Natural killer cell treated with Interleukin-12 subunit alpha and Interleukin-12 subunit beta and Interleukin-15 and Interleukin-18, amount 100 ng/mL, for 72 hours (primary cell): ENCODE measurements around the gene ARSG. TPM values are rescaled to one million over a fixed set of nuclear protein-coding genes. Genes with fewer than 3 reads are reported as not detected.
"Not testable (repeated sequence)": the region's sequence is repeated elsewhere in the genome, so short reads cannot be mapped to it uniquely, and the experiment has no call there.

ENCODE experiments used
- ATAC-seq, 2 donors: fragments of 150-1000 bp; cut with Tn5 transposase in 1 of 2; sonication (Bioruptor Pico), chemical (Tn5 transposase) in 1 of 2; 2 replicates each; pipeline ENCODE4 v1.10.0; 2021
- DNase-seq: peaks from one replicate; pipeline ENCODE4 v3.0.0; 2022; ENCODE audit warnings: low spot score
- H3K27ac Mint-ChIP-seq, 2 donors: 1 replicate in 1 of 2; 2 replicates in 1 of 2; pipeline ENCODE4 v1.8.0; 2022; ENCODE audit warnings: mixed read lengths in 2 of 2, mild to moderate bottlenecking in 1 of 2, moderate library complexity in 1 of 2
- H3K27me3 Mint-ChIP-seq, 2 donors: 1 replicate in 1 of 2; 2 replicates in 1 of 2; pipeline ENCODE4 v1.8.0; 2022; ENCODE audit warnings: mixed read lengths in 2 of 2
- H3K36me3 Mint-ChIP-seq: one replicate; pipeline ENCODE4 v1.8.0; 2022; ENCODE audit warnings: mixed read lengths
- H3K4me1 Mint-ChIP-seq, 2 donors: 1 replicate in 1 of 2; 2 replicates in 1 of 2; pipeline ENCODE4 v1.8.0; 2022; ENCODE audit warnings: low read depth in 2 of 2, mixed read lengths in 2 of 2, mild to moderate bottlenecking in 1 of 2
- H3K4me3 Mint-ChIP-seq: one replicate; pipeline ENCODE4 v1.8.0; 2022; ENCODE audit warnings: mixed read lengths
- H3K9me3 Mint-ChIP-seq: 2 replicates; pipeline ENCODE4 v1.8.0; 2022; ENCODE audit warnings: mixed read lengths
- total RNA-seq, 2 donors: library from RNA; stranded (reverse); gene quantifications; one replicate each; pipeline ENCODE4 v1.2.3, GENCODE V29; 2022

ARSG gene
- total RNA-seq, 2 donors from 2014 or later = 2.4 to 4.7 TPM

- H3K9me3 Mint-ChIP-seq, H3K36me3 Mint-ChIP-seq, H3K27me3 Mint-ChIP-seq: not testable (repeated sequence)
- peaks cover 62 to 76% of the 10 kb centered on the region in 2 donors for H3K4me1 Mint-ChIP-seq
- peak overlapping the region; percentile 92 to 96 for H3K27ac Mint-ChIP-seq
- peak overlapping the region; percentile 60 for H3K4me3 Mint-ChIP-seq
- ATAC-seq (peak; percentile 97), DNase-seq (peak; percentile 89)
These were observed 32.2 kb upstream of the ARSG start for GRCh38 chr17:68258890-68259647.

DNA sequence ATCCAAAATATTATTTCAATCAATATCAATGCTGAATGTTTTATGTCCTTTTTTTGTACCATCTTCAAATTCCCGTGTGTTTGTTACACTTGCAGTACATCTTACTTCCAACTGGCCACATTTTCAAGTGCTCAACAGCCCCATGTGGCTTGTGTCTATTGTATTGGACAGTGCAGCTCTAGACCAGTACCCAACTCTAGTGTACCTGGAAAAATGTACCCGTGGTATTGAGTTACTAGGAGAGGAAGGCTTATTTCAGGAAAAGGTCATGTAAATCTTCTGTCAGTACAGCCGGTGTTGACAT lies 31.7 kb upstream of the ARSG start:
- peaks cover 59 to 71% of the 10 kb centered on the region in 2 donors for H3K4me1 Mint-ChIP-seq
- H3K27ac Mint-ChIP-seq = peak overlapping the region; percentile 92 to 96
- not testable (repeated sequence) for ATAC-seq, H3K9me3 Mint-ChIP-seq, DNase-seq, H3K36me3 Mint-ChIP-seq, H3K27me3 Mint-ChIP-seq
- peak overlapping the region; percentile 60 for H3K4me3 Mint-ChIP-seq

DNA sequence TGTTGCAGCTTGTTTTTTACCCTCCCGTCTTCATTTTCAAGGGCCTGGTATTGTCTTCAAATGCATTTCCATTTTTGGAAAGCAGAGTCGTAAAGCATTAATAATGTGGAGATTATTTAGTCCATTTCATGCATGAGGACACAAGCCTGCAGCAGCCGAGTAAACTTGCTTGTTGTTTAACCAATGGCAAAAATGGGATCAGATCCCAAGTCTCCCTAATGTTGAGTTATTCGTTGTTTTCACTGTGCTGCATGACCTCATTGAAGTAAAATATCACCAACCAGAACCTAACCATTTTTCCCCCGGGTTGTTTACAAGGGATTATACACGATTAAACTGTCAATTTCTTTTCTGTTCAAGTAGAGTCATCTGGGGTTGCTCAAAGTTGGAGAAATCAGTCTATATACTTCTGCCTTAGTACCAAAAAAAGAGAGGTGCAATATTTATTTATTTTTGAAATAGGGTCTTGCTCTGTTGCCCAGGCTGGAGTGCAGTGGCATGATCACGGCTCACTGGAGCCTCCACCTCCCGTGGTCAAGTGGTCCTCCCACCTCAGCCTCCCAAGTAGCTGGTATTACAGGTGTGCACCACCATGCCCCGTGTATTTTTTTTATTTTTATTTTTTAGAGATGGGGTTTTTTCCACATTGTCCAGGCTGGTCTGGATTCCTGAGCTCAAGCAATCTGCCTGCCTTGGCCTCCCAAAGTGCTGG lies 31.1 kb upstream of the ARSG start:
- Mint-ChIP-seq H3K9me3 (no peaks in the 10 kb centered on the region), H3K4me3 (peak overlapping the region; percentile 60), H3K36me3 (no peaks in the 10 kb centered on the region), H3K4me1 (peaks cover 55 to 65% of the 10 kb centered on the region in 2 donors), H3K27ac (peak overlapping the region; percentile 92 to 96), H3K27me3 (no peaks in the 10 kb centered on the region)
- ATAC-seq (no peak), DNase-seq (no peak)

GRCh38 chr17:68262467-68262866 lies 28.8 kb upstream of the ARSG start:
- H3K9me3 Mint-ChIP-seq, H3K36me3 Mint-ChIP-seq, ATAC-seq, H3K27me3 Mint-ChIP-seq, DNase-seq, H3K4me3 Mint-ChIP-seq: not testable (repeated sequence)
- peaks cover 40 to 52% of the 10 kb centered on the region in 2 donors for H3K4me1 Mint-ChIP-seq
- H3K27ac Mint-ChIP-seq = peak overlapping the region in 1 of 2 donors; percentile 3

DNA sequence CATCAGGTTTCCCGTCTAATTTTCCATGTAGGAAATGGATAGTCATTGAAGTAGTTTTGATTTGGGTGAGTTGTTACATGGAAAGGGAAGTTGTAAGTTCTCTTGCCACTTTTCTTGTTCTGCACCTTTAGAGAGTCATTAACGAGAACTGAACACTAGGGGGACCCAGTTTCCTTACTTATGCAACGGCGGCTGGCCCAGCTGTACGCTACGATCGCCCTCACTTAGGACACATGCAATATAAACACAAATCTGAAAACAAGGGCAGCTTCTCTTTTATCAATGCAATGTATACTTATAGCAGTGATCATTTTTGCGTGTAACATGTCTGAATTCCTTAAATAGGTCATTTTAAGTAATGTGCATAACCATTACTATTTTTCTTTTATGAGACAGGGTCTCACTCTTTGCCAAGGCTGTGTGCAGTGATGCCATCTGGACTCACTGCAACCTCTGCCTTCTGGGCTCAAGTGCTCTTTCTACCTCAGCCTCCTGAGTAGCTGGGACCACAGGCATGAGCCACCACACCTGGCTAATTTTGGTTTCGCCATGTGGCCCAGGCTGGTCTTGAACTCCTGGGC lies 28.1 kb upstream of the ARSG start:
- H3K27ac Mint-ChIP-seq = peak overlapping the region in 1 of 2 donors; percentile 3
- H3K4me1 Mint-ChIP-seq = peaks cover 35 to 49% of the 10 kb centered on the region in 2 donors
- not testable (repeated sequence) for H3K36me3 Mint-ChIP-seq, H3K9me3 Mint-ChIP-seq, H3K27me3 Mint-ChIP-seq, DNase-seq, H3K4me3 Mint-ChIP-seq
- peak; percentile 42 to 63 for ATAC-seq

DNA sequence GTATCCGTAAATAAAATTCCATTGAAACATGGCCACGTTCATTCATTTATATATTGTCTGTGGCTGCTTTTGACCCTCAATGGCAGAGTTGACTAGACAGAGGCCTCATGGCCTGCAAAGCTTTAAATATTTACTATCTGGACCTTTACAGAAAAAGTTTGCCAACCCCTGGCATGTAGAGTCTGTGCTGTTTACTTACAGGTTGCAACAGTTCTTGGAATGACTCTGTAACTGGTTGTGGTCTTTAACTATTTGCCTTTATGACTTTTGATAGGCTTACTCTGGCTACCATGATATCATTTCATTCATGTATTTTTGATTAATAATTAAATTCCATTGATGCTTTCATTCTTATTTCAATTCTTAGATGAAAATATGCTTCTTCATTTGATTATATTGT lies 25.5 kb upstream of the ARSG start:
- not testable (repeated sequence) for DNase-seq, H3K9me3 Mint-ChIP-seq, H3K27me3 Mint-ChIP-seq, H3K36me3 Mint-ChIP-seq
- H3K4me1 Mint-ChIP-seq = peaks cover 24 to 32% of the 10 kb centered on the region in 2 donors
- ATAC-seq = peak; percentile 54 to 79
- H3K4me3 Mint-ChIP-seq = peak overlapping the region; percentile 21
- peak overlapping the region; percentile 41 to 54 for H3K27ac Mint-ChIP-seq

DNA sequence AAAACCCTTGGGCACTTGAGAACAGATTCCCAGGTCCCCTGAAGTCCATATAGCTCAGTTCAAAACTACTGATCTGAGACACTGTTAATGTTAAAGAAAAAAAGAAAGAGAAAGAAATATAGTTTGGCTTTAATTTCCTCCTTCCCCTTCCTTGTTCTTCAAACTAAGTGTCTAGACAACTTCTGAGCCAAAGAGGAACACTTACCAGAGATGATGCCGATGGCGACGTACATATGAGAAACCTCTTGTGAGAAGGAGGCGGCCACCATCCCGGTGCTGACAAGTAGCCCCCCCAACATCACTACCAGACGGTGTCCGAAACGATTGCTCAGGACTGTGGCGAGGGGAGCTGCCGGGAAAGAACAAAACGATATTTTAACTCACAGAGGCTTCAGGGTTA lies 17.6 kb upstream of the ARSG start:
- Mint-ChIP-seq H3K27ac (no peak overlapping the region), H3K27me3 (no peaks in the 10 kb centered on the region), H3K4me3 (no peak overlapping the region), H3K36me3 (peaks cover 16% of the 10 kb centered on the region), H3K9me3 (no peaks in the 10 kb centered on the region), H3K4me1 (peaks cover 0 to 2% of the 10 kb centered on the region in 2 donors)
- ATAC-seq = no peak
- DNase-seq = no peak

DNA sequence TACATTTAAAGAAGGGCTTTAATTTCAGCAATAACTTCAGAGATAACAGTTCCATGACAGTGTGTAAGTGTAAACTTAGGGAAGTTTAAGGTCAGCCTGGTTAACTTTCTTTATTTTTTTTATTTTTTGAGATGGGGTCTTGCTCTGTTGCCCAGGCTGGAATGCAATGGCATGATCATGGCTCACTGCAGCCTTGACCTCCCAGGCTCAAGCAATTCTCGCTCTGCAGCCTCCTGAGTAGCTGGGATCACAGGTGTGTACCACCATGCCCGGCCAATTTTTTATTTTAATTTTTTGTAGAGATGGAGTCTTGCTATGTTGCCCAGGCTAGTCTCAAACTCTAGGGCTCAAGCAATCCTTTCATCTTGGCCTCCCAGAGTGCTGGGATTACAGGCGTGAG lies 15.0 kb upstream of the ARSG start:
- H3K36me3 Mint-ChIP-seq = peaks cover 17% of the 10 kb centered on the region
- not testable (repeated sequence) for H3K27ac Mint-ChIP-seq, DNase-seq, H3K27me3 Mint-ChIP-seq, H3K9me3 Mint-ChIP-seq, H3K4me3 Mint-ChIP-seq, H3K4me1 Mint-ChIP-seq, ATAC-seq

- Mint-ChIP-seq H3K4me1 (peaks cover 8 to 10% of the 10 kb centered on the region in 2 donors), H3K9me3 (no peaks in the 10 kb centered on the region), H3K27ac (no peak overlapping the region), H3K4me3 (no peak overlapping the region), H3K36me3 (peaks cover 13% of the 10 kb centered on the region), H3K27me3 (no peaks in the 10 kb centered on the region)
- no peak for DNase-seq
- ATAC-seq = no peak
These were observed 13.5 kb upstream of the ARSG start for GRCh38 chr17:68277807-68278206.

DNA sequence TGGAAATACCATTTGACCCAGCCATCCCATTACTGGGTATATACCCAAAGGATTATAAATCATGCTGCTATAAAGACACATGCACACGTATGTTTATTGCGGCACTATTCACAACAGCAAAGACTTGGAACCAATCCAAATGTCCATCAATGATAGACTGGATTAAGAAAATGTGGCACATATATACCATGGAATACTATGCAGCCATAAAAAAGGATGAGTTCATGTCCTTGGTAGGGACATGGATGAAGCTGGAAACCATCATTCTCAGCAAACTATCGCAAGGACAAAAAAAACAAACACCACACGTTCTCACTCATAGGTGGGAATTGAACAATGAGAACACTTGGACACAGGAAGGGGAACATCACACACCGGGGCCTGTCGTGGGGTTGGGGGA lies 9.3 kb upstream of the ARSG start:
- H3K4me3 Mint-ChIP-seq, H3K27me3 Mint-ChIP-seq, ATAC-seq, DNase-seq, H3K9me3 Mint-ChIP-seq: not testable (repeated sequence)
- peak overlapping the region in 1 of 2 donors; percentile 73 for H3K27ac Mint-ChIP-seq
- H3K4me1 Mint-ChIP-seq = peaks cover 10 to 15% of the 10 kb centered on the region in 2 donors
- peaks cover 13% of the 10 kb centered on the region for H3K36me3 Mint-ChIP-seq

- DNase-seq = no peak
- H3K4me3 Mint-ChIP-seq = peak overlapping the region; percentile 98
- no peaks in the 10 kb centered on the region for H3K36me3 Mint-ChIP-seq
- no peaks in the 10 kb centered on the region for H3K27me3 Mint-ChIP-seq
- H3K27ac Mint-ChIP-seq = peak overlapping the region; percentile 93 to 97
- H3K9me3 Mint-ChIP-seq = no peaks in the 10 kb centered on the region
- no peak for ATAC-seq
- H3K4me1 Mint-ChIP-seq = peaks cover 49 to 50% of the 10 kb centered on the region in 2 donors
These were observed 2.9 kb upstream of the ARSG start for GRCh38 chr17:68288375-68288774.

- Mint-ChIP-seq H3K27me3 (no peaks in the 10 kb centered on the region), H3K27ac (peak overlapping the region; percentile 93 to 97), H3K4me3 (peak overlapping the region; percentile 98), H3K4me1 (peaks cover 49 to 50% of the 10 kb centered on the region in 2 donors), H3K9me3 (no peaks in the 10 kb centered on the region), H3K36me3 (no peaks in the 10 kb centered on the region)
- DNase-seq (no peak), ATAC-seq (no peak)
These were observed 2.5 kb upstream of the ARSG start for GRCh38 chr17:68288804-68289203.

DNA sequence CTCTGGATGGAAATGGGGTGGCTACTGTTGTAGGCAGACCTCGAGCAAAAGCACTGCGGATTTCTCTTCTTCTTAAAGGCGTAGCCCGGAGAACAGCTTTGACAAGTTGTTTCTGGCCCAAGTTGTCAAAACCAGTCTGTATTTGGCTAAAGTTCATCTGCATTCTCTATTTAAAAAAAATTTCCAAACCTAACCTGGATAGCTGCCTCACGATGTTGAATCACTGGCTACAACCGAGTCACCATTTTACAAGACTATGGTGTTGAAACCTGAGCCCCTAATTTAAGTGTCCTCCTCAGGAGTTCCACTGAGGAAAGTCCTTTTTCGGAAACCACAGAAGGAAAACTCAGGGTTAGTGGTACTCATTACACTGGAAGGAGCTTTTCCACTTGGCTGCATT lies 1.8 kb upstream of the ARSG start:
- peak overlapping the region; percentile 93 to 97 for H3K27ac Mint-ChIP-seq
- DNase-seq = no peak
- no peaks in the 10 kb centered on the region for H3K9me3 Mint-ChIP-seq
- H3K27me3 Mint-ChIP-seq = no peaks in the 10 kb centered on the region
- H3K36me3 Mint-ChIP-seq = no peaks in the 10 kb centered on the region
- no peak for ATAC-seq
- H3K4me1 Mint-ChIP-seq = peaks cover 49 to 51% of the 10 kb centered on the region in 2 donors
- peak overlapping the region; percentile 98 for H3K4me3 Mint-ChIP-seq

GRCh38 chr17:68289936-68290267 lies 1.4 kb upstream of the ARSG start:
- H3K4me3 Mint-ChIP-seq = peak overlapping the region; percentile 98
- H3K9me3 Mint-ChIP-seq = no peaks in the 10 kb centered on the region
- no peak for ATAC-seq
- DNase-seq = no peak
- peaks cover 0 to 1% of the 10 kb centered on the region in 2 donors for H3K27me3 Mint-ChIP-seq
- H3K27ac Mint-ChIP-seq = peak overlapping the region; percentile 93 to 97
- H3K36me3 Mint-ChIP-seq = no peaks in the 10 kb centered on the region
- H3K4me1 Mint-ChIP-seq = peaks cover 53 to 55% of the 10 kb centered on the region in 2 donors
